ENCODE results near the gene PTCD1. TPM values are rescaled to one million over a fixed set of nuclear protein-coding genes. Genes with fewer than 3 reads are reported as not detected.

PTCD1 gene
- total RNA-seq, 1 donor from 2014 or later = 8.4 TPM

DNA sequence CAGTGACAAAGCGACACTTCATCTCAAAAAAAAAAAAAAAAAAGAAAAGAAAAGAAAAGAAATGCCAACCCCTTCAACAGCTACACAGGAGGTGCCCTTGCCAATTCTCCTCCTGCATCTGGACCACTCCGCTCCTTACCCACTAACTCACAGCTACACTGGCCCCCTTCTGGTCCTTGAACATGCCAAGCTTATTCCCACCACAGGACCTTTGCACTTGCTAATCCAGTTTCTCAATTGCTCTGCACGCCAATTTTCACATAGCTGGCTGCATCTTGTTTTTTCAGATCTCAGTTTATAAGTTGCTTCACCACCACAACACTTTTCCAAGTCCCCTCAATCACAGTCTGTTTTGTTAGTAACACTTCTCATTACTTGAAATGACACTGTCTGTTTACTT is 35.7 kb downstream of the PTCD1 start:
- Mint-ChIP-seq H3K4me1 (peaks cover 32% of the 10 kb centered on the region), H3K4me3 (no peak overlapping the region), H3K27me3 (no peaks in the 10 kb centered on the region), H3K27ac (no peak overlapping the region), H3K36me3 (ENCODE audit: low read depth) (peaks cover 63% of the 10 kb centered on the region), H3K9me3 (no peaks in the 10 kb centered on the region)
- ATAC-seq (ENCODE audit: low read depth) (no peak), DNase-seq (no peak)
- TF ChIP-seq, protein P1, sequence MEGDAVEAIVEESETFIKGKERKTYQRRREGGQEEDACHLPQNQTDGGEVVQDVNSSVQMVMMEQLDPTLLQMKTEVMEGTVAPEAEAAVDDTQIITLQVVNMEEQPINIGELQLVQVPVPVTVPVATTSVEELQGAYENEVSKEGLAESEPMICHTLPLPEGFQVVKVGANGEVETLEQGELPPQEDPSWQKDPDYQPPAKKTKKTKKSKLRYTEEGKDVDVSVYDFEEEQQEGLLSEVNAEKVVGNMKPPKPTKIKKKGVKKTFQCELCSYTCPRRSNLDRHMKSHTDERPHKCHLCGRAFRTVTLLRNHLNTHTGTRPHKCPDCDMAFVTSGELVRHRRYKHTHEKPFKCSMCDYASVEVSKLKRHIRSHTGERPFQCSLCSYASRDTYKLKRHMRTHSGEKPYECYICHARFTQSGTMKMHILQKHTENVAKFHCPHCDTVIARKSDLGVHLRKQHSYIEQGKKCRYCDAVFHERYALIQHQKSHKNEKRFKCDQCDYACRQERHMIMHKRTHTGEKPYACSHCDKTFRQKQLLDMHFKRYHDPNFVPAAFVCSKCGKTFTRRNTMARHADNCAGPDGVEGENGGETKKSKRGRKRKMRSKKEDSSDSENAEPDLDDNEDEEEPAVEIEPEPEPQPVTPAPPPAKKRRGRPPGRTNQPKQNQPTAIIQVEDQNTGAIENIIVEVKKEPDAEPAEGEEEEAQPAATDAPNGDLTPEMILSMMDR (IDR thresholded peaks at IDR 0.05) = no peak
- POLR2A ChIA-PET = interaction anchor here (0.5 to 1.4 kb wide), 4 partner anchors 9 to 813 kb away, joined by 3 to 12 read pairs (median 4); no protein-coding TSS in a partner anchor
- intact Hi-C loops (cut with micrococcal nuclease) = loop anchor here (10.0 kb wide), 1 partner anchor 258 kb away; the partner anchor contains the start of gene SMURF1
- CTCF ChIA-PET = no interaction called here

DNA sequence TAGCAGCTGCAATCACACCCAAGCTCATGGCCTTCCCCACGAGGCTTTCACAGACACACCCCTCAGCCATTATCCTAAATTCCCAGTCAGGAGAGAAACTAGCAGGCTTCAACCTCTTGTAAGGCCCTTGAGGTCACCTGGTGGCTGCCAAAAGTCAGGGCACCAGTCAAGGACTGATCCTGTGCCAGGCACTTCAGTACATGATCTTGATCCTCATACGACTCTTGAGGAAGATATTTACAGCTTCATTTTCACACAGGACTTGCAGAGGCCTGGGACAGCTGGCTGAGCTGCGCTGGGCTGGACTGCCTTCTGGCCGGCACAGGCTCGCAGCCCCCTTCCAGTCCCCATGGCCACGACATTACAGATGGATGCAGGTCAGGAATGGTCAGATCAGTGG is 39.0 kb downstream of the PTCD1 start:
- Mint-ChIP-seq H3K27ac (peak overlapping the region; percentile 20), H3K36me3 (ENCODE audit: low read depth) (peaks cover 89% of the 10 kb centered on the region), H3K9me3 (no peaks in the 10 kb centered on the region), H3K4me3 (no peak overlapping the region), H3K27me3 (no peaks in the 10 kb centered on the region), H3K4me1 (peaks cover 13% of the 10 kb centered on the region)
- TF ChIP-seq, protein P1 (IDR thresholded peaks at IDR 0.05) = no peak
- POLR2A ChIA-PET = interaction anchor here (0.6 to 2.9 kb wide), 4 partner anchors 9 to 44 kb away, joined by 3 to 18 read pairs (median 3); partner anchors contain the start of genes BUD31 and PDAP1
- CTCF ChIA-PET = interaction anchor here (1.1 kb wide), 1 partner anchor 9 kb away, joined by 3 read pairs; the partner anchor contains the start of genes BUD31 and PDAP1
- ATAC-seq (ENCODE audit: low read depth) (no peak), DNase-seq (no peak)
- intact Hi-C loops (cut with micrococcal nuclease) = no loop called here

- no peak for DNase-seq
- peaks cover 11% of the 10 kb centered on the region for H3K4me1 Mint-ChIP-seq
- CTCF ChIA-PET = interaction anchor here (1.1 kb wide), 1 partner anchor 10 kb away, joined by 3 read pairs; the partner anchor contains the start of genes BUD31 and PDAP1
- intact Hi-C loops (cut with micrococcal nuclease) = no loop called here
- peaks cover 89% of the 10 kb centered on the region for H3K36me3 Mint-ChIP-seq (ENCODE audit: low read depth)
- no peak overlapping the region for H3K4me3 Mint-ChIP-seq
- H3K27ac Mint-ChIP-seq = peak overlapping the region; percentile 6
- H3K27me3 Mint-ChIP-seq = no peaks in the 10 kb centered on the region
- POLR2A ChIA-PET = interaction anchor here (0.6 to 2.9 kb wide), 5 partner anchors 8 to 715 kb away, joined by 3 to 18 read pairs (median 3); partner anchors contain the start of genes BUD31 and PDAP1
- no peaks in the 10 kb centered on the region for H3K9me3 Mint-ChIP-seq
- TF ChIP-seq, protein P1 (IDR thresholded peaks at IDR 0.05) = no peak
- ATAC-seq (ENCODE audit: low read depth) = no peak
Measured at GRCh38 chr7:99398891-99399445, 39.6 kb downstream of the PTCD1 start.

DNA sequence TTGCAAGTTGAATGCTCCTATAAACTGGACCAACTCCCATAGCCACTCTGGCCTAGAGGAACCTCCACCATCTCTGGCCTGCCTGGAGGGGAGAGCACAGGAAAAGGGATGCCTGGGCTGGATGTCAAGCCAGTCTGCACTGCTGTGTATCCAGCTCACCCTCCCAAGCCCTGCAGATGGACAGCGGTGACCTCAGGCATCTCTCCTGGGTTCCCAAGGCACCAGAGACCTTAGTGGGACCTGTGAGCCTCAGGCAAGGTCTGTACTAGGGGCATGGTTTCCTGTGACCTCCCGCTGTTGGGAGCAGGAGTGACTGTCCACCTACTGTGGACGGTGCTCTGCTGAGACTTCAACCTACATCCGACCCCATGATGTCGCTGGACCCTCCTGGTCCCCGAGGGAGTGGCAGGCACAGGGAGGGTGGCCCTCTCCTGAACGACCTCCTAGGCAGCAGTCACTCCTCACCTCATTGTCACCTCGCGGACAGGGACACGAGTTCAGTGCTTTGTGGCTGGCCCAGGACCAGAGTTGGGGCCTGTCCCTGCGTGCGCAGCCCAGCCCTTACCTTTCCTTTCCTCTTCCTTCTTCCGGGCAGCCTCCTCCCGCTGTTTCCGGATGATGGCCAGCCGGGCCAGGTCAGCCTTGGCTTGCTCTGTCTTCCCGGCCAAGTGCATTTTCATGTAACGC is 41.2 kb downstream of the PTCD1 start:
- Mint-ChIP-seq H3K4me3 (no peak overlapping the region), H3K36me3 (ENCODE audit: low read depth) (peaks cover 86% of the 10 kb centered on the region), H3K4me1 (peaks cover 22% of the 10 kb centered on the region), H3K27ac (no peak overlapping the region), H3K9me3 (no peaks in the 10 kb centered on the region), H3K27me3 (no peaks in the 10 kb centered on the region)
- ChIA-PET CTCF (no interaction called here), POLR2A (no interaction called here)
- intact Hi-C loops (cut with micrococcal nuclease) = no loop called here
- TF ChIP-seq, protein P1 (IDR thresholded peaks at IDR 0.05) = no peak
- no peak for ATAC-seq (ENCODE audit: low read depth)
- DNase-seq = no peak
